K562 (cell line): ENCODE measurements around the gene SPDYE17.
"Not testable (repeated sequence)": the region's sequence is repeated elsewhere in the genome, so short reads cannot be mapped to it uniquely, and the experiment has no call there.

ENCODE experiments used
- CHD4 ChIP-seq: fragments of 200-600 bp; sonication (generic); IDR thresholded peaks from 3 replicates; pipeline ENCODE4 v1.6.1; 2012; ENCODE audit warnings: low read depth, mild to moderate bottlenecking, mixed read lengths, low read length, inconsistent platforms; ENCODE audit not compliant: insufficient read depth, insufficient replicate concordance, poor library complexity, severe bottlenecking
- EZH2 ChIP-seq: IDR thresholded peaks from 2 replicates; pipeline ENCODE4 v1.6.1; 2012; ENCODE audit warnings: low read depth, mild to moderate bottlenecking, inconsistent platforms, low read length, borderline replicate concordance
- GTF2F1 ChIP-seq: IDR thresholded peaks from 2 replicates; pipeline ENCODE4 v1.6.1; 2011; ENCODE audit warnings: low read depth, low read length, improper control_type of control experiment
- KLF16 ChIP-seq: IDR thresholded peaks from 2 replicates; pipeline ENCODE4 v1.6.1; 2016; ENCODE audit warnings: antibody characterized with exemption
- MXI1 ChIP-seq: IDR thresholded peaks from 2 replicates; pipeline ENCODE4 v1.6.1; 2011; ENCODE audit warnings: low read depth, mild to moderate bottlenecking, improper control_type of control experiment, low read length
- MYNN ChIP-seq, 2 experiments: sonication (generic); formaldehyde crosslinking in 1 of 2; IDR thresholded peaks; 2 replicates each; pipeline versions ENCODE4 v1.5.0 to v1.6.1; 2016 to 2020; ENCODE audit warnings: antibody characterized with exemption in 1 of 2, missing genetic modification reagents in 1 of 2
- NKRF ChIP-seq: fragments of 450-650 bp; IDR thresholded peaks from 2 replicates; pipeline ENCODE4 v1.6.1; 2016; ENCODE audit warnings: borderline replicate concordance
- POLR2AphosphoS2 ChIP-seq: IDR thresholded peaks from 2 replicates; pipeline ENCODE4 v1.6.1; 2012; ENCODE audit warnings: low read length, improper control_type of control experiment
- REST ChIP-seq, 2 experiments: fragments of 450-650 bp; formaldehyde crosslinking in 1 of 2; IDR thresholded peaks; 2 replicates each; pipeline versions ENCODE4 v1.4.0 to v1.6.1; 2014 to 2020; ENCODE audit warnings: mild to moderate bottlenecking in 2 of 2, borderline replicate concordance in 1 of 2, low read depth in 1 of 2
- SRSF1 ChIP-seq: fragments of 200-400 bp; formaldehyde crosslinking; IDR thresholded peaks from 2 replicates; pipeline ENCODE4 v1.6.1; 2017; ENCODE audit warnings: mild to moderate bottlenecking, low read depth, low read length, moderate library complexity
- YY1 ChIP-seq, 3 experiments: IDR thresholded peaks; 2 replicates each; pipeline ENCODE4 v1.6.1; 2011; ENCODE audit warnings: low read length in 2 of 3, mild to moderate bottlenecking in 2 of 3, moderate library complexity in 2 of 3, borderline replicate concordance in 1 of 3, control low read depth in 1 of 3, low read depth in 1 of 3; ENCODE audit not compliant: insufficient read depth in 3 of 3, insufficient replicate concordance in 2 of 3, control insufficient read depth in 1 of 3, insufficient read length in 1 of 3; ENCODE audit errors: extremely low read depth in 1 of 3
- ZHX1 ChIP-seq: fragments of 150-350 bp; conservative IDR thresholded peaks from 2 replicates; pipeline ENCODE4 v1.6.1; 2014; ENCODE audit warnings: low read length

GRCh38 chr7:77079624-77080023 lies 47.5 kb upstream of the SPDYE17 start:
- TF ChIP-seq NKRF; MYNN (IDR thresholded peaks at IDR 0.05); MYNN (CRISPR knock-in tag; IDR thresholded peaks at IDR 0.05); REST (IDR thresholded peaks at IDR 0.05; ENCODE audit: borderline replicate concordance); REST (CRISPR knock-in tag; IDR thresholded peaks at IDR 0.05; ENCODE audit: low read depth); YY1 (IDR thresholded peaks at IDR 0.05; ENCODE audit: borderline replicate concordance in 1 of 3, control insufficient read depth in 1 of 3, extremely low read depth in 1 of 3, insufficient read depth in 3 of 3, insufficient read length in 1 of 3, insufficient replicate concordance in 2 of 3, low read depth in 1 of 3, low read length in 2 of 3); POLR2AphosphoS2; KLF16; SRSF1; ZHX1; GTF2F1; MXI1; EZH2; CHD4: not testable (repeated sequence)
